ENCODE data around the gene SF1. TPM values are rescaled to one million over a fixed set of nuclear protein-coding genes. Genes with fewer than 3 reads are reported as not detected.

The SF1 gene
- total RNA-seq, 1 experiment from 2014 or later: 285 TPM

GRCh38 chr11:64746486-64746885 is 31.9 kb downstream of the SF1 start:
- ATAC-seq: no peak
- peaks cover 16% of the 10 kb centered on the region for H3K4me1 Mint-ChIP-seq

DNA sequence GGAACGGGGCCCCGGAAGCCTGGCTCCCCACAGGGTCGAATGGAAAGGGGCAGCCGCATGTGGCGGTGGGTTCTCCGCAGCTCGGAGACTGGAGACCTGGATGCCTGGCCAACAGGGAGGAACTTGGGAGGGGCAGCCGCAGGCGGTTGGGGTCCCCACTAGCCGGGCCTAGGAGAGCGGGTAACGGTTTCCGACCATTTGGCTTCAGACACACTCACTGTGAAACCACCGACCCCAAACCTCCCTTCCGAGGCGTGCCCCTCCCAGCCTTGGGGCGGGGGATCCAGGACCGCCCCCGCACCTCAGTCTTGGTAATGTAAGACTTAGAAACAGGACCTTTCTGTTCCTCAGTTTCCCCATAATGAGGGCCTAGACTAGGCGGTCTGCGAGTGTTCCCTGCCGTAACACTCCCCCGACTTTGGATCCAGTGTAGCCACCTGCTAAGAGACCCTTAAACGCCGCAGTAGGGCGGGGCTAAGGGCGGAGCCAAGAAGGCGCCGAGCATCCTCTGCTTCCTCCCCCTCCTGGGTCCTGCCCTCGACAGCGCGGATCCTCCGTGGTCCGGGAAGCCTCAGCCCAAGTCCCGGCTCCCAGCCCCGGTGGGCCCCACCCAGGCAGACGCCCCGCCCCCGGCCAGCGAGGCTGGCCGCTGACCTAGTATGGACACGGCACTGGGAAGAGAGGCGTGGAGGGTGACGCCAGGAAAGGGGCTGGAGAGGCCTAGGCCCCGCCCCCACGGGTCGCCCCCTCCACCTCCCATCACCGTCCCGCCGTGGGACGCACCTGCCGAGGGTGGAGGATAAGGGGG is 32.6 kb downstream of the SF1 start:
- ChIA-PET POLR2A (interaction anchor here (2.1 to 2.6 kb wide), 2 partner anchors 14 to 33 kb away, joined by 8 to 10 read pairs; partner anchors contain the start of genes PYGM and SF1), CTCF (interaction anchor here (0.6 to 8.6 kb wide), 11 partner anchors 8 to 297 kb away, joined by 3 to 150 read pairs (median 14); partner anchors contain the start of genes MAP4K2, PYGM and SF1)
- Mint-ChIP-seq H3K9me3 (no peaks in the 10 kb centered on the region), H3K27ac (no peak overlapping the region; the same call in 1 of the 2 replicates), H3K36me3 (no peaks in the 10 kb centered on the region), H3K27me3 (ENCODE audit: low read depth) (peaks cover 27% of the 10 kb centered on the region), H3K4me1 (peaks cover 23% of the 10 kb centered on the region), H3K4me3 (peak overlapping the region; percentile 82)
- ATAC-seq: peak; percentile 54
- DNase-seq (ENCODE audit: low spot score): peak; percentile 89
- TF ChIP-seq ATF1 (CRISPR knock-in tag; IDR thresholded peaks at IDR 0.05) (no peak), FOXK1 (CRISPR knock-in tag; IDR thresholded peaks at IDR 0.05) (0 out of 2 replicates have a peak, but pooled peaks have one; percentile 21), SOX15 (CRISPR knock-in tag; IDR thresholded peaks at IDR 0.05) (no peak), CTCF (IDR thresholded peaks at IDR 0.05) (no peak), ETV6 (CRISPR knock-in tag; IDR thresholded peaks at IDR 0.05) (no peak), NR3C1 (CRISPR knock-in tag; conservative IDR thresholded peaks at IDR 0.05; ENCODE audit: low read depth) (0 out of 2 replicates have a peak, but pooled peaks have one; percentile 31), SP1 (CRISPR knock-in tag; conservative IDR thresholded peaks at IDR 0.05) (peak; percentile 64; the same call in 1 of the 2 replicates)
- TF ChIP-seq, protein P1, sequence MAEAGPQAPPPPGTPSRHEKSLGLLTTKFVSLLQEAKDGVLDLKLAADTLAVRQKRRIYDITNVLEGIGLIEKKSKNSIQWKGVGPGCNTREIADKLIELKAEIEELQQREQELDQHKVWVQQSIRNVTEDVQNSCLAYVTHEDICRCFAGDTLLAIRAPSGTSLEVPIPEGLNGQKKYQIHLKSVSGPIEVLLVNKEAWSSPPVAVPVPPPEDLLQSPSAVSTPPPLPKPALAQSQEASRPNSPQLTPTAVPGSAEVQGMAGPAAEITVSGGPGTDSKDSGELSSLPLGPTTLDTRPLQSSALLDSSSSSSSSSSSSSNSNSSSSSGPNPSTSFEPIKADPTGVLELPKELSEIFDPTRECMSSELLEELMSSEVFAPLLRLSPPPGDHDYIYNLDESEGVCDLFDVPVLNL (CRISPR knock-in tag; IDR thresholded peaks at IDR 0.05; ENCODE audit: borderline replicate concordance, low read depth): no peak

More at GRCh38 chr11:64746486-64746885, 31.9 kb downstream of the SF1 start:
- peak overlapping the region; percentile 46 for H3K4me3 Mint-ChIP-seq
- H3K36me3 Mint-ChIP-seq: no peaks in the 10 kb centered on the region
- no peaks in the 10 kb centered on the region for H3K9me3 Mint-ChIP-seq
- CTCF ChIA-PET: interaction anchor here (1.5 to 2.3 kb wide), 4 partner anchors 13 to 102 kb away, joined by 5 to 13 read pairs (median 9); partner anchors contain the start of genes PYGM and SF1
- TF ChIP-seq ZBTB43 (CRISPR knock-in tag; IDR thresholded peaks at IDR 0.05) (no peak), ZNF396 (CRISPR knock-in tag; IDR thresholded peaks at IDR 0.05; ENCODE audit: borderline replicate concordance) (no peak), CDX4 (CRISPR knock-in tag; IDR thresholded peaks at IDR 0.05; ENCODE audit: borderline replicate concordance) (no peak), CREM (CRISPR knock-in tag; IDR thresholded peaks at IDR 0.05) (no peak), NFYB (CRISPR knock-in tag; conservative IDR thresholded peaks at IDR 0.05; ENCODE audit: low read depth) (no peak), FOXP1 (CRISPR knock-in tag; IDR thresholded peaks at IDR 0.05; ENCODE audit: borderline replicate concordance) (no peak), TP53 (CRISPR knock-in tag; IDR thresholded peaks at IDR 0.05) (no peak), ZNF532 (CRISPR knock-in tag; IDR thresholded peaks at IDR 0.05; ENCODE audit: borderline replicate concordance) (no peak), PRRX2 (CRISPR knock-in tag; IDR thresholded peaks at IDR 0.05) (no peak)
- TF ChIP-seq, protein P2, sequence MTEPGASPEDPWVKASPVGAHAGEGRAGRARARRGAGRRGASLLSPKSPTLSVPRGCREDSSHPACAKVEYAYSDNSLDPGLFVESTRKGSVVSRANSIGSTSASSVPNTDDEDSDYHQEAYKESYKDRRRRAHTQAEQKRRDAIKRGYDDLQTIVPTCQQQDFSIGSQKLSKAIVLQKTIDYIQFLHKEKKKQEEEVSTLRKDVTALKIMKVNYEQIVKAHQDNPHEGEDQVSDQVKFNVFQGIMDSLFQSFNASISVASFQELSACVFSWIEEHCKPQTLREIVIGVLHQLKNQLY (CRISPR knock-in tag; IDR thresholded peaks at IDR 0.05): no peak
- peaks cover 22% of the 10 kb centered on the region for H3K27me3 Mint-ChIP-seq (ENCODE audit: low read depth)
- DNase-seq (ENCODE audit: low spot score): no peak
- H3K27ac Mint-ChIP-seq: no peak overlapping the region
- POLR2A ChIA-PET: interaction anchor here (0.5 to 2.1 kb wide), 2 partner anchors 13 to 24 kb away, joined by 5 to 10 read pairs; partner anchors contain the start of gene PYGM
